A375 (cell line): Measurements from ENCODE around the gene OR2H1. TPM values are rescaled to one million over a fixed set of nuclear protein-coding genes. Genes with fewer than 3 reads are reported as not detected.

Experiments used
- total RNA-seq: library from RNA; depleted of rRNA; stranded (reverse); fragments of >200 nt; shearing (Covaris generic); gene quantifications from 2 replicates; pipeline ENCODE4 v1.2.3, GENCODE V29; 2014; rRNA removed

OR2H1 gene
- not detected in 2 replicates for total RNA-seq

GRCh38 chr6:29456971-29457370 is at the start of gene OR2H1, which contains the start of gene OR11A1:
TSS of gene OR2H1 (plus strand) at chr6:29457155. CDS start at chr6:29461770, 4,615 bp downstream.
TSS of gene OR11A1 (minus strand) at chr6:29457071. CDS start at chr6:29427641, 29,430 bp downstream.

GRCh38 chr6:29414588-29414987 is 42.4 kb upstream of the OR2H1 start, which contains the start of gene OR12D1:
TSS of gene OR12D1 (plus strand) at chr6:29414928.

GRCh38 chr6:29439006-29439405 is 17.9 kb upstream of the OR2H1 start, which contains the start of gene OR10C1:
TSS of gene OR10C1 (plus strand) at chr6:29439306. CDS start at chr6:29440016, 710 bp downstream.

GRCh38 chr6:29487660-29488059 is 30.7 kb downstream of the OR2H1 start, which contains the start of gene MAS1L:
TSS of gene MAS1L (minus strand) at chr6:29487956. CDS start at chr6:29487902, 54 bp downstream.

Other genes with a start within 250 kb of the OR2H1 start
- 0.03 TPM in 1 of 2 replicates, not detected in the other for gene OR14J1, start 155.5 kb upstream of the OR2H1 start, total RNA-seq
- not detected in 2 replicates for gene OR5V1, start 88.3 kb upstream of the OR2H1 start, total RNA-seq
- gene OR12D3, start 81.9 kb upstream of the OR2H1 start, total RNA-seq, result 0.08 TPM in 1 of 2 replicates, not detected in the other
- not detected in 2 replicates for gene OR12D2, start 61.5 kb upstream of the OR2H1 start, total RNA-seq
- gene OR12D1, start 42.2 kb upstream of the OR2H1 start, total RNA-seq, result not detected in 2 replicates
- gene OR10C1, start 17.8 kb upstream of the OR2H1 start, total RNA-seq, result not detected in 2 replicates
- not detected in 2 replicates for gene OR11A1, start 84 bp upstream of the OR2H1 start, total RNA-seq
- not detected in 2 replicates for gene MAS1L, start 30.8 kb downstream of the OR2H1 start, total RNA-seq
- 0.40 and 1.4 TPM in 2 replicates for gene UBD, start 102.6 kb downstream of the OR2H1 start, total RNA-seq
- gene OR2H2, start 128.0 kb downstream of the OR2H1 start, total RNA-seq, result not detected in 2 replicates
- gene GABBR1, start 176.0 kb downstream of the OR2H1 start, total RNA-seq, result 13.4 and 17.6 TPM in 2 replicates
- 0.16 TPM in 1 of 2 replicates, not detected in the other for gene MOG, start 199.9 kb downstream of the OR2H1 start, total RNA-seq
- gene ZFP57, start 224.0 kb downstream of the OR2H1 start, total RNA-seq, result not detected in 2 replicates